WTC11 (cell line): Measurements from ENCODE around the gene RPL41. TPM values are rescaled to one million over a fixed set of nuclear protein-coding genes. Genes with fewer than 3 reads are reported as not detected.

Experiments used
- ATAC-seq: fragments of 200-7000 bp; cut with Tn5 transposase; 2 replicates; pipeline ENCODE4 v1.10.0; 2021; ENCODE audit warnings: mild to moderate bottlenecking, moderate library complexity
- CTCF ChIA-PET: fragments of 300-600 bp; sonication (Branson Sonifier 250); formaldehyde crosslinking; loops from one replicate; lab custom pipeline; 2021; ENCODE audit warnings: antibody characterized with exemption; lab: Charles Lee
- POLR2A ChIA-PET: fragments of 350-600 bp; sonication (Branson Sonifier 250); formaldehyde crosslinking; loops from one replicate; lab custom pipeline; 2021; ENCODE audit warnings: antibody characterized with exemption; lab: Charles Lee
- DNase-seq: peaks from one replicate; pipeline ENCODE4 v3.0.0; 2021; ENCODE audit warnings: low spot score
- H3K27ac Mint-ChIP-seq: 2 replicates; pipeline ENCODE4 v1.8.0; 2021; ENCODE audit warnings: mixed read lengths
- H3K27me3 Mint-ChIP-seq: 2 replicates; pipeline ENCODE4 v1.8.0; 2021; ENCODE audit warnings: low read depth, mild to moderate bottlenecking, moderate library complexity, mixed read lengths
- H3K36me3 Mint-ChIP-seq: 2 replicates; pipeline ENCODE4 v1.8.0; 2021; ENCODE audit warnings: mixed read lengths
- H3K4me1 Mint-ChIP-seq: 2 replicates; pipeline ENCODE4 v1.8.0; 2022; ENCODE audit warnings: mixed read lengths
- H3K4me3 Mint-ChIP-seq: 2 replicates; pipeline ENCODE4 v1.8.0; 2021; ENCODE audit warnings: mild to moderate bottlenecking, moderate library complexity, mixed read lengths
- H3K9me3 Mint-ChIP-seq: 2 replicates; pipeline ENCODE4 v1.8.0; 2021; ENCODE audit warnings: mixed read lengths
- ARID4B ChIP-seq: sonication (generic); formaldehyde crosslinking; IDR thresholded peaks from 2 replicates; pipeline ENCODE4 v1.8.0; 2023; ENCODE audit warnings: missing genetic modification reagents, mild to moderate bottlenecking, borderline replicate concordance
- CBFB ChIP-seq: sonication (generic); formaldehyde crosslinking; IDR thresholded peaks from 2 replicates; pipeline ENCODE4 v1.8.1; 2022; ENCODE audit warnings: mild to moderate bottlenecking, low read depth, missing genetic modification reagents
- CTCF ChIP-seq: fragments of 200-600 bp; IDR thresholded peaks from 2 replicates; pipeline ENCODE4 v1.8.0; 2022; ENCODE audit warnings: antibody characterized with exemption
- FOXK1 ChIP-seq: sonication (generic); formaldehyde crosslinking; IDR thresholded peaks from 2 replicates; pipeline ENCODE4 v1.8.0; 2022; ENCODE audit warnings: mild to moderate bottlenecking, moderate library complexity, missing genetic modification reagents
- FOXP1 ChIP-seq: sonication (generic); formaldehyde crosslinking; IDR thresholded peaks from 2 replicates; pipeline ENCODE4 v1.8.0; 2022; ENCODE audit warnings: missing genetic modification reagents, mild to moderate bottlenecking, moderate library complexity, borderline replicate concordance
- IRF1 ChIP-seq: sonication (generic); formaldehyde crosslinking; IDR thresholded peaks from 2 replicates; pipeline ENCODE4 v1.8.0; 2023; ENCODE audit warnings: missing genetic modification reagents
- KAT7 ChIP-seq: sonication (generic); formaldehyde crosslinking; IDR thresholded peaks from 2 replicates; pipeline ENCODE4 v1.8.1; 2023; ENCODE audit warnings: missing genetic modification reagents, mild to moderate bottlenecking, borderline replicate concordance
- MXD4 ChIP-seq: fragments of 250-450 bp; sonication (Bioruptor Pico); IDR thresholded peaks from 2 replicates; pipeline ENCODE4 v1.8.0; 2021; ENCODE audit warnings: mild to moderate bottlenecking, moderate library complexity, borderline replicate concordance
- NFE2L1 ChIP-seq: sonication (generic); formaldehyde crosslinking; IDR thresholded peaks from 2 replicates; pipeline ENCODE4 v1.8.1; 2023; ENCODE audit warnings: missing genetic modification reagents
- SMAD3 ChIP-seq: sonication (generic); formaldehyde crosslinking; IDR thresholded peaks from 2 replicates; pipeline ENCODE4 v1.8.0; 2022; ENCODE audit warnings: missing genetic modification reagents, mild to moderate bottlenecking, borderline replicate concordance
- SP1 ChIP-seq: sonication (generic); formaldehyde crosslinking; conservative IDR thresholded peaks from 2 replicates; pipeline ENCODE4 v1.8.1; 2022; ENCODE audit warnings: missing genetic modification reagents
- STAT6 ChIP-seq: sonication (generic); formaldehyde crosslinking; conservative IDR thresholded peaks from 2 replicates; pipeline ENCODE4 v1.8.1; 2023; ENCODE audit warnings: mild to moderate bottlenecking, low read depth, missing genetic modification reagents, moderate library complexity
- USF2 ChIP-seq: sonication (generic); formaldehyde crosslinking; IDR thresholded peaks from 2 replicates; pipeline ENCODE4 v1.8.1; 2023; ENCODE audit warnings: mild to moderate bottlenecking, missing genetic modification reagents, moderate library complexity
- ZNF219 ChIP-seq: sonication (generic); formaldehyde crosslinking; IDR thresholded peaks from 2 replicates; pipeline ENCODE4 v1.8.0; 2023; ENCODE audit warnings: missing genetic modification reagents, mild to moderate bottlenecking, borderline replicate concordance
- ZNF416 ChIP-seq: fragments of 250-450 bp; sonication (Bioruptor Pico); IDR thresholded peaks from 2 replicates; pipeline ENCODE4 v1.9.0; 2021; ENCODE audit warnings: mild to moderate bottlenecking, inconsistent platforms
- ZNF423 ChIP-seq: fragments of 250-450 bp; sonication (Bioruptor Pico); IDR thresholded peaks from 2 replicates; pipeline ENCODE4 v2.1.2; 2022; ENCODE audit warnings: mild to moderate bottlenecking, moderate library complexity
- total RNA-seq: library from RNA; stranded (reverse); gene quantifications from 3 replicates; pipeline ENCODE4 v1.2.3, GENCODE V29; 2021

RPL41 gene
- total RNA-seq, 1 experiment from 2014 or later, result 4,004 TPM

- no peak for TF ChIP-seq KAT7 (CRISPR knock-in tag)
- no peak for TF ChIP-seq ZNF219 (CRISPR knock-in tag)
- TF ChIP-seq SP1 (CRISPR knock-in tag), result no peak
- TF ChIP-seq USF2 (CRISPR knock-in tag), result no peak
- no peak for TF ChIP-seq CBFB (CRISPR knock-in tag)
- no peak for TF ChIP-seq FOXP1 (CRISPR knock-in tag)
- no peak for TF ChIP-seq FOXK1 (CRISPR knock-in tag)
- TF ChIP-seq NFE2L1 (CRISPR knock-in tag), result no peak
- no peak for TF ChIP-seq ZNF423
- Mint-ChIP-seq H3K27me3 (no peaks in the 10 kb centered on the region), H3K36me3 (peaks cover 83% of the 10 kb centered on the region), H3K9me3 (peaks cover 3% of the 10 kb centered on the region), H3K4me1 (peaks cover 5% of the 10 kb centered on the region), H3K27ac (no peak overlapping the region), H3K4me3 (no peak overlapping the region)
- ChIA-PET POLR2A (no interaction called here), CTCF (interaction anchor here (0.7 kb wide), 2 partner anchors 54 to 55 kb away, joined by 3 read pairs; no protein-coding TSS in a partner anchor)
- DNase-seq (no peak), ATAC-seq (no peak)
Measured at GRCh38 chr12:56134897-56135296, 18.5 kb downstream of the RPL41 start.

- no peak overlapping the region for H3K27ac Mint-ChIP-seq
- TF ChIP-seq IRF1 (no peak), CTCF (no peak), ZNF416 (no peak)
- no peaks in the 10 kb centered on the region for H3K27me3 Mint-ChIP-seq
- DNase-seq (no peak), ATAC-seq (no peak)
- ChIA-PET CTCF (interaction anchor here (1.2 kb wide), 1 partner anchor 10 kb away, joined by 3 read pairs; the partner anchor contains the start of gene ESYT1), POLR2A (interaction anchor here (0.6 to 0.9 kb wide), 2 partner anchors 27 to 28 kb away, joined by 3 read pairs; no protein-coding TSS in a partner anchor)
- H3K4me1 Mint-ChIP-seq, result no peaks in the 10 kb centered on the region
- no peak overlapping the region for H3K4me3 Mint-ChIP-seq
- H3K9me3 Mint-ChIP-seq, result peaks cover 12% of the 10 kb centered on the region
- H3K36me3 Mint-ChIP-seq, result peaks cover 83% of the 10 kb centered on the region
Measured at GRCh38 chr12:56137853-56138571, 21.6 kb downstream of the RPL41 start.

GRCh38 chr12:56141946-56142784 is 25.7 kb downstream of the RPL41 start:
- ATAC-seq, result no peak
- H3K27me3 Mint-ChIP-seq, result no peaks in the 10 kb centered on the region
- H3K27ac Mint-ChIP-seq, result no peak overlapping the region
- POLR2A ChIA-PET, result interaction anchor here (1.5 to 1.6 kb wide), 2 partner anchors 17 to 24 kb away, joined by 4 read pairs; partner anchors contain the start of gene ZC3H10
- peaks cover 12% of the 10 kb centered on the region for H3K9me3 Mint-ChIP-seq
- CTCF ChIA-PET, result interaction anchor here (0.8 to 1.4 kb wide), 4 partner anchors 9 to 64 kb away, joined by 3 to 6 read pairs (median 4); partner anchors contain the start of genes ESYT1 and SMARCC2
- peaks cover 80% of the 10 kb centered on the region for H3K36me3 Mint-ChIP-seq
- no peak for DNase-seq
- H3K4me1 Mint-ChIP-seq, result no peaks in the 10 kb centered on the region
- H3K4me3 Mint-ChIP-seq, result no peak overlapping the region
- TF ChIP-seq ARID4B (CRISPR knock-in tag) (no peak), SMAD3 (CRISPR knock-in tag) (no peak), ZNF219 (CRISPR knock-in tag) (no peak), MXD4 (CRISPR knock-in tag) (no peak), STAT6 (CRISPR knock-in tag) (no peak), FOXP1 (CRISPR knock-in tag) (no peak), ZNF416 (no peak), NFE2L1 (CRISPR knock-in tag) (no peak)
